Measurements from ENCODE around the gene GALE.
A peak's percentile ranks its signal among the peaks of the same experiment; 100 is the strongest.

The GALE gene

GRCh38 chr1:23824711-23825075 is 24.1 kb upstream of the GALE start:
- in situ Hi-C loops (cut with HindIII; ENCODE audit: low sequenced_read_pairs), result no loop called here
- peak overlapping the region; percentile 88 for H3K4me3 ChIP-seq (ENCODE audit: low read depth, low read length)
- no peak for DNase-seq (ENCODE audit: low read depth, low spot score)
- TF ChIP-seq CTCF (IDR thresholded peaks at IDR 0.05; ENCODE audit: low read depth, low read length), result no peak

- no peak overlapping the region for H3K4me3 ChIP-seq (ENCODE audit: low read depth, low read length)
- DNase-seq (ENCODE audit: low read depth, low spot score), result no peak
- TF ChIP-seq CTCF (IDR thresholded peaks at IDR 0.05; ENCODE audit: low read depth, low read length), result no peak
- in situ Hi-C loops (cut with HindIII; ENCODE audit: low sequenced_read_pairs), result no loop called here
These were observed 23.2 kb upstream of the GALE start for GRCh38 chr1:23823767-23824166.

- TF ChIP-seq CTCF (IDR thresholded peaks at IDR 0.05; ENCODE audit: low read depth, low read length), result no peak
- in situ Hi-C loops (cut with HindIII; ENCODE audit: low sequenced_read_pairs), result no loop called here
- no peak overlapping the region for H3K4me3 ChIP-seq (ENCODE audit: low read depth, low read length)
- DNase-seq (ENCODE audit: low read depth, low spot score), result no peak
These were observed 17.1 kb upstream of the GALE start for GRCh38 chr1:23817633-23818032.

- no peak overlapping the region for H3K4me3 ChIP-seq (ENCODE audit: low read depth, low read length)
- no peak for DNase-seq (ENCODE audit: low read depth, low spot score)
- in situ Hi-C loops (cut with HindIII; ENCODE audit: low sequenced_read_pairs), result no loop called here
- no peak for TF ChIP-seq CTCF (IDR thresholded peaks at IDR 0.05; ENCODE audit: low read depth, low read length)
These were observed 16.4 kb upstream of the GALE start for GRCh38 chr1:23816906-23817305.

GRCh38 chr1:23816361-23816760 is 15.8 kb upstream of the GALE start:
- no peak for DNase-seq (ENCODE audit: low read depth, low spot score)
- no peak for TF ChIP-seq CTCF (IDR thresholded peaks at IDR 0.05; ENCODE audit: low read depth, low read length)
- in situ Hi-C loops (cut with HindIII; ENCODE audit: low sequenced_read_pairs), result no loop called here
- H3K4me3 ChIP-seq (ENCODE audit: low read depth, low read length), result no peak overlapping the region

- in situ Hi-C loops (cut with HindIII; ENCODE audit: low sequenced_read_pairs), result no loop called here
- no peak for DNase-seq (ENCODE audit: low read depth, low spot score)
- H3K4me3 ChIP-seq (ENCODE audit: low read depth, low read length), result no peak overlapping the region
- no peak for TF ChIP-seq CTCF (IDR thresholded peaks at IDR 0.05; ENCODE audit: low read depth, low read length)
These were observed 13.5 kb upstream of the GALE start for GRCh38 chr1:23814016-23814415.
